NCI-H128 (cell line): ENCODE results near the gene JPH3.

ENCODE experiments used
- DNase-seq: peaks from one replicate; lab custom pipeline; 2025; ENCODE audit not compliant: unreplicated experiment; lab: John Stamatoyannopoulos, UW

JPH3 gene

GRCh38 chr16:87733190-87733589 is 130.9 kb downstream of the JPH3 start:
- no peak for DNase-seq

- DNase-seq: no peak
Measured at GRCh38 chr16:87734644-87735043, 132.3 kb downstream of the JPH3 start.

GRCh38 chr16:87735270-87736007 is 133.1 kb downstream of the JPH3 start:
- DNase-seq: no peak

- no peak for DNase-seq
Measured at GRCh38 chr16:87736008-87736382, 133.7 kb downstream of the JPH3 start.

- DNase-seq: no peak
Measured at GRCh38 chr16:87739801-87740200, 137.5 kb downstream of the JPH3 start.

GRCh38 chr16:87740441-87740840 is 138.1 kb downstream of the JPH3 start:
- DNase-seq: no peak

GRCh38 chr16:87740909-87741424 is 138.7 kb downstream of the JPH3 start:
- DNase-seq: no peak

GRCh38 chr16:87741700-87742415 is 139.6 kb downstream of the JPH3 start:
- no peak for DNase-seq

- DNase-seq: no peak
Measured at GRCh38 chr16:87742781-87743490, 140.6 kb downstream of the JPH3 start.

GRCh38 chr16:87744750-87745514 is 142.6 kb downstream of the JPH3 start:
- DNase-seq: no peak

- DNase-seq: no peak
Measured at GRCh38 chr16:87746178-87746577, 143.9 kb downstream of the JPH3 start.
